Measurements from ENCODE around the gene CRTC1. TPM values are rescaled to one million over a fixed set of nuclear protein-coding genes. Genes with fewer than 3 reads are reported as not detected.

The CRTC1 gene
- total and polyA plus RNA-seq, 2 of the 13 experiments (the other 11 are each of a cell fraction or from before 2014, with no cell fraction given): 2.0 to 2.7 TPM

GRCh38 chr19:18731562-18732008, 48.1 kb downstream of the CRTC1 start (continued):
- TF ChIP-seq IRF9 (CRISPR knock-in tag; IDR thresholded peaks at IDR 0.05; ENCODE audit: borderline replicate concordance) (0 out of 2 replicates have a peak, but pooled peaks have one; percentile 54), HINFP (CRISPR knock-in tag; IDR thresholded peaks at IDR 0.05; ENCODE audit: low read depth) (0 out of 2 replicates have a peak, but pooled peaks have one; percentile 47), THAP7 (CRISPR knock-in tag; IDR thresholded peaks at IDR 0.05) (no peak), GLI4 (CRISPR knock-in tag; IDR thresholded peaks at IDR 0.05; ENCODE audit: borderline replicate concordance) (no peak), ADNP (CRISPR knock-in tag; IDR thresholded peaks at IDR 0.05) (no peak), ZNF720 (CRISPR knock-in tag; IDR thresholded peaks at IDR 0.05) (no peak), ZNF576 (CRISPR knock-in tag; IDR thresholded peaks at IDR 0.05) (no peak), HNRNPLL (IDR thresholded peaks at IDR 0.05; ENCODE audit: low read depth, low read length, poor library complexity, severe bottlenecking) (peak; percentile 43), CCDC6 (CRISPR knock-in tag; IDR thresholded peaks at IDR 0.05) (no peak), ZNF788 (CRISPR knock-in tag; IDR thresholded peaks at IDR 0.05; ENCODE audit: borderline replicate concordance) (peak; percentile 77; the same call in 1 of the 2 replicates), PHB2 (IDR thresholded peaks at IDR 0.05; ENCODE audit: partially characterized antibody) (no peak), ZBTB3 (CRISPR knock-in tag; IDR thresholded peaks at IDR 0.05; ENCODE audit: borderline replicate concordance, low read depth) (no peak), EZH2 (conservative IDR thresholded peaks at IDR 0.05; ENCODE audit: low read depth, low read length) (no peak), TFDP1 (CRISPR knock-in tag; IDR thresholded peaks at IDR 0.05; ENCODE audit: borderline replicate concordance) (peak; percentile 73; the same call in 1 of the 2 replicates), SKI (IDR thresholded peaks at IDR 0.05; ENCODE audit: partially characterized antibody) (no peak), ZNF17 (CRISPR knock-in tag; IDR thresholded peaks at IDR 0.05) (no peak), ZFP36L1 (CRISPR knock-in tag; IDR thresholded peaks at IDR 0.05) (no peak), NR2F2 (IDR thresholded peaks at IDR 0.05; ENCODE audit: borderline replicate concordance, low read depth) (peak; percentile 37; the same call in 1 of the 2 replicates), RFX1 (IDR thresholded peaks at IDR 0.05) (no peak), ARID4A (CRISPR knock-in tag; IDR thresholded peaks at IDR 0.05; ENCODE audit: borderline replicate concordance) (peak; percentile 46; the same call in 1 of the 2 replicates)

Data from HepG2 (cell line).